IgD-negative memory B cell (primary cell): ENCODE measurements around the gene TRAPPC11. TPM values are rescaled to one million over a fixed set of nuclear protein-coding genes. Genes with fewer than 3 reads are reported as not detected.

Source experiments
- H3K27ac Mint-ChIP-seq, 3 donors: one replicate each; pipeline ENCODE4 v1.8.0; 2020 to 2022; ENCODE audit warnings: mild to moderate bottlenecking in 3 of 3, mixed read lengths in 3 of 3, moderate library complexity in 1 of 3
- H3K27me3 Mint-ChIP-seq: one replicate; pipeline ENCODE4 v1.8.0; 2021; ENCODE audit warnings: mixed read lengths
- H3K36me3 Mint-ChIP-seq: one replicate; pipeline ENCODE4 v1.8.0; 2020; ENCODE audit warnings: mild to moderate bottlenecking, mixed read lengths
- H3K4me1 Mint-ChIP-seq, 3 donors: one replicate each; pipeline ENCODE4 v1.8.0; 2020 to 2022; ENCODE audit warnings: mixed read lengths in 3 of 3, mild to moderate bottlenecking in 1 of 3
- H3K4me3 Mint-ChIP-seq, 4 donors: one replicate each; pipeline ENCODE4 v1.8.0; 2020 to 2022; ENCODE audit warnings: mild to moderate bottlenecking in 4 of 4, mixed read lengths in 4 of 4, moderate library complexity in 3 of 4
- H3K9me3 Mint-ChIP-seq, 3 donors: one replicate each; pipeline ENCODE4 v1.8.0; 2020 to 2021; ENCODE audit warnings: mixed read lengths in 3 of 3, mild to moderate bottlenecking in 1 of 3
- polyA plus RNA-seq: library from polyadenylated mRNA; unstranded; fragments of 300-500 nt; fragmentation: Illumina TruSeq; gene quantifications from one replicate; pipeline ENCODE4 v1.2.3, GENCODE V29; 2021

The TRAPPC11 gene
- polyA plus RNA-seq, 1 donor from 2014 or later, result 19.5 TPM

DNA sequence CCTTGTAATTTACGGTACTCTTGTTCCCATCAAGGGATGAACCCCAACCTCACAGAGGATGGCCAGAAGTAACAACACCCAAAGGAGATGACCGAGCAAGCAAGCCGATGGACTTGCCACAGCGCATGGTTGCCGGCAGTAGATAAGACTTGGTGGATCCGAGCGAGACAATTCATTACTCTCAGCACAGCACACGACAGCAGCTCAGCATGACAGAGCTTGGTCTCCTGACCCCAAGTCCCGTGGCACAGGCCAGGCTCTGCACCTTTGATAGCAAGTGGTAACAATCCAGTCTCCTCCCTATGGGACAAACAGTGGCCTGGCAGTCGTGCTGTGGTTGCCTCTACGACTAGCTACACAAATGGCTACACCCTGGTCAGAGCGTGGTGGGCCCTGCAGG lies 26.4 kb upstream of the TRAPPC11 start:
- Mint-ChIP-seq H3K27ac (no peak overlapping the region), H3K9me3 (peaks cover 0 to 2% (median 0%) of the 10 kb centered on the region in 3 donors), H3K4me1 (peaks cover 0 to 1% (median 0%) of the 10 kb centered on the region in 3 donors), H3K27me3 (peaks cover 7% of the 10 kb centered on the region), H3K36me3 (no peaks in the 10 kb centered on the region), H3K4me3 (no peak overlapping the region)

DNA sequence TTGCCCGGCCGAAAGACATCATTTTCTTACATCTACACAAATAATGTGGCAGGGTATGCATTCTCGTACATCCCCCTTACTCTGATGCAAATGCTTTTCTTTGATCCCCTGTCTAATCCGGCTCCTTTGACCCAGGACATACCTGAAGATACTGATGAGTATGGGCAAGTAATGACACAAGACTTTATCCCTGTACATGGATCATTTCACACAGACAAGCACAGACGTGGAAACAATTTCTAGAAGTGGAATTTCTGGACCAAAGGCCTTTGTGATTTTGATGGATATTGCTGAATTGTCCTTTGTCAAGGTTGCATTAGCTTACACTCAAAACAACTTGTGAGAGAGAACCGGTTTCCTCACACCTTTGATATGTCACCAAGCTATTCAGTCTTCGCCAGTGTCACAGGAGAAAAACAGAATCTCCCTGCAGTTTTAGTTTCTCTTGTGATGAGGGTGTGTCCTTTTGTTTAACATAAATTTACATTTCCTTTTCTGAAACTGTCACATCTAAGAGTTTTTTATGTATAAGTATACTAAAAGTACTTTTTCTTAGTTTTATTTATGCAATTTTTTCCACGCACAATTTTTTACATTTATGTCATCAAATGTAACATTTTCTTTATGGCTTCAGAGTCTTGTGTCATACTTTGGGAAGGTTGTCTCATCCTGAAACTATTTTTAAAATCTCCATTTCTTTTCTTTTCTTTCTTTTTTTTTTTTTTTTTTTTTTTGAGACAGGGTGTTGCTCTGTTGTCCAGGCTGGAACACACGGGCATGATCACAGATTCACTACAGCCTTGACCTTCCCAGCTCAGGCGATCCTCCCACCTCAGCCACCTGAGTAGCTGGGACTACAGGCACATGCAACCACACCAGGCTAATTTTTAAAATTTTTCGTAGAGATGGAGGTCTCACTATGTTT lies 25.4 kb upstream of the TRAPPC11 start:
- H3K27me3 Mint-ChIP-seq, result peaks cover 3% of the 10 kb centered on the region
- no peaks in the 10 kb centered on the region for H3K36me3 Mint-ChIP-seq
- H3K27ac Mint-ChIP-seq, result no peak overlapping the region
- H3K4me3 Mint-ChIP-seq, result no peak overlapping the region
- peaks cover 0 to 2% (median 0%) of the 10 kb centered on the region in 3 donors for H3K9me3 Mint-ChIP-seq
- peaks cover 0 to 1% (median 0%) of the 10 kb centered on the region in 3 donors for H3K4me1 Mint-ChIP-seq

DNA sequence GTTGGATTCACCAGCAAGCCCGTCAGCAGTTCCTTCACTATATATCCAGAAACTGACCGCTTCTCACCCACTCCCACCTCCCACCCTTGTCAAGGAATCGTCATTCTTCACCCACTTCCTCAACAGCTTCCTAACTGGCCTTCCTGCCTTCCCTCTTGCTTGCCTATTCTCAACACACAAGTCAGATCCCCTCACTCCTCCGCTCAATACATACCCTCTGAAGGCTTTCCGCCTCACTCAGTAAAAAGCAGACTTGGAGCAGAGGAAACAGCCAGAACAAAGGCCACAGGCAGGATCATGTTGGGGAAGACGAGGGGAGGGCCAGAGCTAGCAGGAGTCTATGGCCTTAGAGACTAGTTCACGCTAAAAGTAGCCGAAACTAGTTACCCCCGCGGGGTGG lies 23.8 kb upstream of the TRAPPC11 start:
- H3K9me3 Mint-ChIP-seq, result peaks cover 0 to 2% (median 0%) of the 10 kb centered on the region in 3 donors
- H3K36me3 Mint-ChIP-seq, result no peaks in the 10 kb centered on the region
- no peak overlapping the region for H3K27ac Mint-ChIP-seq
- H3K27me3 Mint-ChIP-seq, result peaks cover 3% of the 10 kb centered on the region
- no peak overlapping the region for H3K4me3 Mint-ChIP-seq
- H3K4me1 Mint-ChIP-seq, result peaks cover 0 to 1% (median 0%) of the 10 kb centered on the region in 3 donors

DNA sequence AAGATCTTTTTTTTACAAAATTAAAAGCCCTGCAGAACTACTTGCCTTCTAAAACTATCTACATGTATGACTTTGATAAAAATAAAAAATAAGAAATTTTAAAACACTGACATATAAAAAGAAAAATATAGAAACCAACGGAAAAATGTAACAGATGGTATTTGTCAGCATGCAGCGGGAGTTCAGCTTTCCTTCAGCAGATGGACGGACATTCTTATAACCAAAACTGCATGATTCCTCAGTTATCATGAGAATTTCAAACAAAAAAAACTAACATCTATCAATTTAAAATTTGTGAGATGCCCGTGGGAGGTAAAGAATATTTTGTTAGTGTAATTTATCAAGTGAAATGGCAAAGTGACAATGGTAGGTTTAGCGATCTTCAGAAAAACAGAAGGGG lies 23.4 kb upstream of the TRAPPC11 start:
- peaks cover 3% of the 10 kb centered on the region for H3K27me3 Mint-ChIP-seq
- H3K4me3 Mint-ChIP-seq, result no peak overlapping the region
- H3K27ac Mint-ChIP-seq, result no peak overlapping the region
- peaks cover 0 to 1% (median 0%) of the 10 kb centered on the region in 3 donors for H3K4me1 Mint-ChIP-seq
- peaks cover 0 to 2% (median 0%) of the 10 kb centered on the region in 3 donors for H3K9me3 Mint-ChIP-seq
- H3K36me3 Mint-ChIP-seq, result no peaks in the 10 kb centered on the region

DNA sequence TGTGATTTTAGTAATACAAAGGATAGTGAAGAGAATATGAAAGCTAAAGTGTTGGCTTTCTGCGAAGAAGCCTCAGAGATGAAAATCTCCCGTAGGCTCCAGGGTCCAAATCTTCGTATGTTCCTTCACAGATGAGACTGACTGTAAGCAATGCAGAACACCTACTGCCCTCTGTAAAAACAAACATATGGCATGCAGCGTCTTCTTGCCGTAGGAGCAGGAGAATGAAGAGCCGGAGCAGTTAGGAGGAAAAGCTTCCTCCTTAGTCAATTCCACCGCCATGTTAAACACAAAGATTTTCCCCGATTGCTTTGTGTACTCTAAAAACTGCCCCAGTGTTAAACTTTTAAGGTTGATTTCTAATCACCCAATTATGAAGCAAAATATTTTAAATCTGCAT lies 22.6 kb upstream of the TRAPPC11 start:
- H3K27ac Mint-ChIP-seq, result no peak overlapping the region
- peaks cover 2% of the 10 kb centered on the region for H3K36me3 Mint-ChIP-seq
- no peak overlapping the region for H3K4me3 Mint-ChIP-seq
- peaks cover 3% of the 10 kb centered on the region for H3K27me3 Mint-ChIP-seq
- H3K9me3 Mint-ChIP-seq, result peaks cover 0 to 2% (median 0%) of the 10 kb centered on the region in 3 donors
- H3K4me1 Mint-ChIP-seq, result peaks cover 0 to 1% (median 0%) of the 10 kb centered on the region in 3 donors

DNA sequence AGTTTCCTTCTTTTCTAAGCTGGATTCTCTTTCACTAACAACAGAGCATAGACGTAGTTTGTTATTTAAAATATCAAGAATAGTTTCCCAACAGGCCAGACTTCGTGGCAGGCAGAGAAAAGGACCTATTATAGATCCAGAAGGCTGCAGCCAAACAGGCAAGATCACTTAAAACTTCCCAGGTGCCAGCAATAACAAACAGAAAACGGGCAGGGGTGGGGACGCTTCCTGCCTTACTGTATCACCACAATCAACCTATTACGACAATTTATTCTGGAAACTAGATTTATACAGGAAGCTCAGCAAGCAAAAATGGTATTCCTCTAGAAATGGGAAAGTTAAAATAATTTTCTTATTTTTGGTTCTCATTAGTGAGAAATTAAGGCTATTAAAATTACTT lies 22.2 kb upstream of the TRAPPC11 start:
- Mint-ChIP-seq H3K4me3 (no peak overlapping the region), H3K27me3 (peaks cover 3% of the 10 kb centered on the region), H3K36me3 (peaks cover 2% of the 10 kb centered on the region), H3K27ac (no peak overlapping the region), H3K4me1 (peaks cover 0 to 1% (median 0%) of the 10 kb centered on the region in 3 donors), H3K9me3 (peaks cover 0 to 2% (median 0%) of the 10 kb centered on the region in 3 donors)

DNA sequence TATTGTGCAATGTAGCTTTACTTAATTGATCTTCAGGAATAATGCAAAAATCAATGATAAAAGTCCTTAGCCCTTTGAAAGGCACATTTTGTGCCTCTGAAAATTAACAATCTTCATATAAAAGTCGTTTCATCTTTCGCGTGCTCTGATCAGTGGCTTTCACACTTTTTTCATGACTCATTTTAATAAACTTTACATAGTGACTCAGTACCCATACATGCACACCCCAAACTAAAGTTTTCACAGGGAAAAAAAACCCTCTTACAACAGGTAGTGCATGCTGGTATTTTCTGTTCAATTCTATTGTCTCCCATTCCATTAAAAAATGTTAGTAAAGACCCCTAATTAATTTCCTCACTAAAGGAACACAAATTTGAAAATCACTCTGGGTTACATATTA lies 21.6 kb upstream of the TRAPPC11 start:
- peaks cover 0 to 1% (median 0%) of the 10 kb centered on the region in 3 donors for H3K4me1 Mint-ChIP-seq
- peaks cover 3% of the 10 kb centered on the region for H3K27me3 Mint-ChIP-seq
- H3K27ac Mint-ChIP-seq, result no peak overlapping the region
- no peak overlapping the region for H3K4me3 Mint-ChIP-seq
- peaks cover 0 to 2% (median 0%) of the 10 kb centered on the region in 3 donors for H3K9me3 Mint-ChIP-seq
- peaks cover 4% of the 10 kb centered on the region for H3K36me3 Mint-ChIP-seq

DNA sequence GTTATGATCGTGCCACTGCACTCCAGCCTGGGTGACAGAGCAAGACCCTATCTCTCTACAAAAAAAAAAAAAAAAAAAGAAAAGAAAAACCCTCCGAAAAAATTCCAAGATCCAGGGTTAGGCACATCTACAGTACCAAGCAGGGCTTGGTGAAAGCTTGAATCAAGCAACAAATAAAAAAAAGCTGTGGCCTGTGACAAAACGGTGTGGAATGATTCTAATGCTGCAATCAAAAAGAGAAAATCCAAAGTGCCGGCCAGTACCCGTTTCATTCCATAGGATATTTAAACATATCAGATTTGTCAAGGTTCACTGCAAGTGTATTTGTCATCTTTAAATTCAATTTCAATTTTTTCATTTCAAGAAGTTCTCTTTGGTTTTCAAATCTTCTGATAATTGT lies 20.7 kb upstream of the TRAPPC11 start:
- Mint-ChIP-seq H3K27ac (no peak overlapping the region), H3K27me3 (peaks cover 3% of the 10 kb centered on the region), H3K4me3 (no peak overlapping the region), H3K9me3 (peaks cover 0 to 2% (median 0%) of the 10 kb centered on the region in 3 donors), H3K36me3 (peaks cover 4% of the 10 kb centered on the region), H3K4me1 (peaks cover 0 to 1% (median 0%) of the 10 kb centered on the region in 3 donors)

DNA sequence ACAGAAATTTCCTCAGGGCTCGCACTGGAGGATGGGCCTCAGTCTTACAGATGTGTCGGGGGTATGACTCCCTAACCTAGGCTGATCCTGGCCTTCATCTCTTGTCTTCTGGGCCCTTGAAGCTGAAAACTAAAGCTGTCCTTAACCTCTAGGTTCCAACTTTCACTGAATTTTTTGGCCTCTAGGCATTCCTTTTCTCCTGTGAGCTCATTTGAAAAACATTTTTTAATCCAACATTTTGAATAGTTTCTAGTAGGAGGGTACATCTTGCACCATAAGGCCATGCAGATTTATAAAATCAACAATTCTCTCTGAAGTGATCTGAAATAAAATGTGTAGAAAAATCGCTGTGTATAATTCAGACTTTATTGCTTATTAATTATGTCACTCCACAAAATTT lies 19.8 kb upstream of the TRAPPC11 start:
- Mint-ChIP-seq H3K4me3 (no peak overlapping the region), H3K9me3 (peaks cover 0 to 2% (median 0%) of the 10 kb centered on the region in 3 donors), H3K4me1 (peaks cover 0 to 1% (median 0%) of the 10 kb centered on the region in 3 donors), H3K36me3 (peaks cover 4% of the 10 kb centered on the region), H3K27ac (no peak overlapping the region), H3K27me3 (peaks cover 1% of the 10 kb centered on the region)

DNA sequence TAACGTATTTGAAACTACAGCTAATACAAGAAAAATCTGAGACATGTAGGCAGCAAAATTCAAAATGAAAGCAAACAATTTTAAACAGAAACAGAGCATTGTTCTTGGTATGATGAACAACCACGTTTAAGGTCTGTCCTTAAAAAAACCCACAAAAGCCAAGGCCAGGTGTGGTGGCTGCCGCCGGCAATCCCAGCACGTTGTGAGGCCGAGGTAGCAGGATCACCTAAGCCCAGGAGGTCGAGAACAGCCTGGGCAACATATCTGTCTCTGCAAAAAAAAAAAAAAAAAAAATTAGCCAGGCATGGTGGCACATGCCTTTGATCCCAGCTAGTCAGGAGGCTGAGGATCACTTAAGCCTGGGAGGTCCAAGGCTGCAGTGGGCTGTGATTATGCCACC lies 13.8 kb upstream of the TRAPPC11 start:
- H3K9me3 Mint-ChIP-seq, result no peaks in the 10 kb centered on the region
- peaks cover 7% of the 10 kb centered on the region for H3K36me3 Mint-ChIP-seq

DNA sequence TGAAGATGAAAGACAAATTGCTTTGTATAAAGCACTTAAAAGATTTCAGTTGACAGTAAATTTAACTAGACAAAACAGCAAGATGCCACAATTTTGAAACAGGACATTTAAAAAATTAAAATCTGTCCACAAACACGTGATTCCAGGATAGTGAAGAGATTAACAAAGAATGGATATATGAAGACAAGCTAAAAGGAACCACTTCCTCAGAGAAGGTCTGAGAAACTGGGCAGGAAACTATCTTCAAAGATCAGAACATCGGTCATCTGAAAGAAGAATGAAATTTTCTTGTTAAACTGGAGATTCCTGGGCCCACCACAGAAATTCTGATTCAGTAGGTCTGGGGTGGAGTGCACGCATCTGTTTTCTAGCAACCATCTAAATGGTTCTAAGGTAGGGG lies 1.5 kb upstream of the TRAPPC11 start:
- no peaks in the 10 kb centered on the region for H3K27me3 Mint-ChIP-seq
- H3K36me3 Mint-ChIP-seq, result peaks cover 8% of the 10 kb centered on the region
- H3K9me3 Mint-ChIP-seq, result no peaks in the 10 kb centered on the region
- peaks cover 26 to 34% (median 28%) of the 10 kb centered on the region in 3 donors for H3K4me1 Mint-ChIP-seq
- peak overlapping the region in 2 of 3 donors; percentile 72 to 96 for H3K27ac Mint-ChIP-seq
- peak overlapping the region; percentile 83 to 97 (median 94) for H3K4me3 Mint-ChIP-seq

More for the DNA sequence above, 13.8 kb upstream of the TRAPPC11 start:
- Mint-ChIP-seq H3K27ac (no peak overlapping the region), H3K4me1 (no peaks in the 10 kb centered on the region), H3K27me3 (no peaks in the 10 kb centered on the region), H3K4me3 (no peak overlapping the region)

DNA sequence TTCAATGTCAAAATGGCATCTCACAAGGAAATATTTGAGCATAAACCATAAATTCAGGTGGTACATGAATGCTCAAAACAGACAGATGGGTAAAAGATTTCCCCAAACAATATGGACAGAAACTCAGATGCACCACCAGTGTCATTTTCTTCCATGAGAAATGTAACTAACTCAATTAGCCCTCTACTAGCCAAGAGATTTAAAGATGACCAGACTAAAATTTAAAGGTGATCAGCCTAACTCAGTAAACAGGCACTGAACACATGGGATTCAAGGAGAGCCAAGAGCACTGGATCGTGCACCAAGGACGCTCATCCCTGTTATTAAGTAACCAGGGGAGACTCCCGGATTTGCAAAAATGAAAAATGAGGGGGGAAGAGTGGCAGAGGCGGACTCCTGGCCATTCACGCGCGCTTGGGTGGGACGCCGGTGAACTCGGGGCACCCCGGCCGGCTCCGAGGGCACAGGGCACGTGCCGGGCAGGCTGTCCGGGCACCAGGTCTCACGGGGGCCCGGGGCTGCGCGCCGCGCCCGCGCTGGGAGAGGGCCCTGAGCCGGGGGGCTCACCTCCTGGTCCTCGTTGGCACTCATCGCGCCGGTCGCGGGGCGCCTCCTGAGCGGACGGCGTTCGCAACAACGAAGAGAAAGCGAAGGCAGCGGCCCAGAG lies 598 bp upstream of the TRAPPC11 start:
- H3K9me3 Mint-ChIP-seq, result no peaks in the 10 kb centered on the region
- H3K27ac Mint-ChIP-seq, result peak overlapping the region; percentile 84 to 96 (median 85)
- H3K4me3 Mint-ChIP-seq, result peak overlapping the region; percentile 93 to 97 (median 96)
- H3K27me3 Mint-ChIP-seq, result no peaks in the 10 kb centered on the region
- peaks cover 26 to 34% (median 28%) of the 10 kb centered on the region in 3 donors for H3K4me1 Mint-ChIP-seq
- peaks cover 3% of the 10 kb centered on the region for H3K36me3 Mint-ChIP-seq

DNA sequence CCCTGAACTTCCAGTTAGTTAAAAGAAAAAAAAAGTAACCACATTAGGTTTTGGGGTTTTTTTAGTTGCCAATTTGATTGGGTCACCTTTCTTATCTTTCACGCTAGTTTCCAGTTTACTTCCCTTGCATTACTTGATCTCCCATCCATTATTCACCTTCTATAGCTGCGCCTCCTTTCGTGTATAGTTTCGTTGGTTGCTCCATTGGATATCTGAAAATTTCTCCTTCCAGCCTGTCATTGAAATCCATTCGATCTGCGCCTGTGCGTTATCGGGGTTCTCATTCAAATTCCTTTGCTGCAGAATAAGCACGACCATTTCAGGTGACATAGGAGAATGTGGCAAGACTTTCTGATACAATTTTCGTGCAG lies 764 bp downstream of the TRAPPC11 start:
- Mint-ChIP-seq H3K9me3 (no peaks in the 10 kb centered on the region), H3K27ac (peak overlapping the region; percentile 84 to 95 (median 87)), H3K36me3 (peaks cover 3% of the 10 kb centered on the region), H3K27me3 (no peaks in the 10 kb centered on the region), H3K4me1 (peaks cover 29 to 34% (median 30%) of the 10 kb centered on the region in 3 donors), H3K4me3 (peak overlapping the region; percentile 93 to 97 (median 96))

DNA sequence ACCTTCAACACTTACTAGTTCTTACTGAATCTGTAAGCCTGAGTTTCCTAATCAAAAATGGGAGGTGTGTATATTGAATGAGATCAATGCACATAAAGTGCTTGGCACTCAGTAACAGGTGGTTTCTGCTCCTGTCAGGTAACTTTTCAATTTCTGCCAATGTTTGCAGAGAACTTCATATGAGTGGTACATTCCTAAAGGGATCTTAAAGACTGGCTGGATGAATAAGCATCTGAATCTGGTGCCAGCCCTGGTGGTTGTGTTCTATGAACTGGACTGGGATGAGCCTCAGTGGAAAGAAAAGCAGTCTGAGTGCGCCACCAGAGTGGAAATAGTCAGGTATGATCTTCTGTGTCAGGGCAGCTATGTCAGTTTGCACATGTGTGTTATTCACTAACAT lies 7.0 kb downstream of the TRAPPC11 start:
- no peak overlapping the region for H3K4me3 Mint-ChIP-seq

DNA sequence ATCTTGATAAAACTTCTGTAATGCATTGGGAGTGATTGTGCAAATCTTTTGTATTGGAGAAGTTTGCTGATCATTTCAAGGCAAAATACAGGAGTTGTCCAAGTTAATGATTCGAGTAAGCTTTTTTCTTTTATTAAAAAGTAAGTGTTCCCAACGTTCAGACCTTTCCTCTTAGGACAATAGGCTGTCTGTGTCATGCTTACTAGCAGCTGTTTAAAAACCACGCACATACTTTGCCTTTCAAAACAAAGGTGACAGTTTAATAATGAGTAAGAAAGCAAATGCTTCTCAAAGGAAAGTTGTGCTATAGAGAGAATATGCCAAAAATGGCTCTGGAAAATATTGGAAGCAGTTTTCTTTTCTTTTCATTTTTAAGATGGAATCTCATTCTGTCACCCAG lies 11.2 kb downstream of the TRAPPC11 start:
- H3K36me3 Mint-ChIP-seq, result no peaks in the 10 kb centered on the region
- no peak overlapping the region for H3K4me3 Mint-ChIP-seq
- no peaks in the 10 kb centered on the region for H3K9me3 Mint-ChIP-seq
- no peak overlapping the region for H3K27ac Mint-ChIP-seq
- H3K4me1 Mint-ChIP-seq, result peaks cover 0 to 5% (median 2%) of the 10 kb centered on the region in 3 donors
- no peaks in the 10 kb centered on the region for H3K27me3 Mint-ChIP-seq

More for the DNA sequence above, 7.0 kb downstream of the TRAPPC11 start:
- H3K27ac Mint-ChIP-seq, result no peak overlapping the region
- peaks cover under 1 to 5% (median 4%) of the 10 kb centered on the region in 3 donors for H3K4me1 Mint-ChIP-seq
- no peaks in the 10 kb centered on the region for H3K9me3 Mint-ChIP-seq
- H3K27me3 Mint-ChIP-seq, result no peaks in the 10 kb centered on the region
- H3K36me3 Mint-ChIP-seq, result peaks cover 3% of the 10 kb centered on the region
